ENCODE results near the gene PTGFRN. TPM values are rescaled to one million over a fixed set of nuclear protein-coding genes. Genes with fewer than 3 reads are reported as not detected.

Gene PTGFRN
- total and polyA plus RNA-seq, 12 donors, result 21.2 to 318 (median 170) TPM

DNA sequence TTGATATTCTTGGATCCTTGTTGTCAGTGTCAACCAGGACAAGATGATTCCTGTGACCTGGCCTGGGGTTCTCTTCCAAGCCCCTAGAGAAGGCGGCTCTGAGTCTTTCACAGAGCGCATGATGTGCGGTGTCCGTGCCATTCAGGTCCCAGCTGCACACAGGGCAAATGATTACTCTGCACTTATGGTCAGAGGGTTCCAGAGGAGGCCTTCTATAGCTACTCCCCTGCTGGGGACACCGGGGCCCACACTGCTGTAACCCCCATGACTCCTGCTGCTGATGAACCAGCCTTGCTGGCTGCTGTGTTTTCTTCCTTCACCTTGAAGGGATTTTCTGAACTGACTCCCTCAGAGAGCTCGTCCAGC is 1.5 kb downstream of the PTGFRN start:
- H3K4me1 ChIP-seq, result peaks cover 4 to 63% (median 35%) of the 10 kb centered on the region in 9 donors
- no peaks in the 10 kb centered on the region for H3K9me3 ChIP-seq
- DNase-seq (no peak), ATAC-seq (peak in 4 of 8 donors; percentile 13 to 22 (median 18))
- 63 to 69% methylated on average over 6 of the region's 6 CpGs for WGBS, 2 donors
- peaks cover 0 to 38% (median 0%) of the 10 kb centered on the region in 7 donors for H3K27me3 ChIP-seq
- peak overlapping the region in 9 of 10 donors; percentile 6 to 86 (median 82) for H3K4me3 ChIP-seq
- peak overlapping the region in 9 of 10 donors; percentile 34 to 97 (median 93) for H3K27ac ChIP-seq
- H3K36me3 ChIP-seq, result no peaks in the 10 kb centered on the region
- TF ChIP-seq, protein P1, sequence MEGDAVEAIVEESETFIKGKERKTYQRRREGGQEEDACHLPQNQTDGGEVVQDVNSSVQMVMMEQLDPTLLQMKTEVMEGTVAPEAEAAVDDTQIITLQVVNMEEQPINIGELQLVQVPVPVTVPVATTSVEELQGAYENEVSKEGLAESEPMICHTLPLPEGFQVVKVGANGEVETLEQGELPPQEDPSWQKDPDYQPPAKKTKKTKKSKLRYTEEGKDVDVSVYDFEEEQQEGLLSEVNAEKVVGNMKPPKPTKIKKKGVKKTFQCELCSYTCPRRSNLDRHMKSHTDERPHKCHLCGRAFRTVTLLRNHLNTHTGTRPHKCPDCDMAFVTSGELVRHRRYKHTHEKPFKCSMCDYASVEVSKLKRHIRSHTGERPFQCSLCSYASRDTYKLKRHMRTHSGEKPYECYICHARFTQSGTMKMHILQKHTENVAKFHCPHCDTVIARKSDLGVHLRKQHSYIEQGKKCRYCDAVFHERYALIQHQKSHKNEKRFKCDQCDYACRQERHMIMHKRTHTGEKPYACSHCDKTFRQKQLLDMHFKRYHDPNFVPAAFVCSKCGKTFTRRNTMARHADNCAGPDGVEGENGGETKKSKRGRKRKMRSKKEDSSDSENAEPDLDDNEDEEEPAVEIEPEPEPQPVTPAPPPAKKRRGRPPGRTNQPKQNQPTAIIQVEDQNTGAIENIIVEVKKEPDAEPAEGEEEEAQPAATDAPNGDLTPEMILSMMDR (IDR thresholded peaks at IDR 0.05), result no peak
- intact Hi-C loops (cut with DNase I), result loop anchor here in 5 of 10 donors (5.0 to 10.0 kb wide), 4 partner anchors 41 to 144 kb away; no protein-coding TSS in a partner anchor

DNA sequence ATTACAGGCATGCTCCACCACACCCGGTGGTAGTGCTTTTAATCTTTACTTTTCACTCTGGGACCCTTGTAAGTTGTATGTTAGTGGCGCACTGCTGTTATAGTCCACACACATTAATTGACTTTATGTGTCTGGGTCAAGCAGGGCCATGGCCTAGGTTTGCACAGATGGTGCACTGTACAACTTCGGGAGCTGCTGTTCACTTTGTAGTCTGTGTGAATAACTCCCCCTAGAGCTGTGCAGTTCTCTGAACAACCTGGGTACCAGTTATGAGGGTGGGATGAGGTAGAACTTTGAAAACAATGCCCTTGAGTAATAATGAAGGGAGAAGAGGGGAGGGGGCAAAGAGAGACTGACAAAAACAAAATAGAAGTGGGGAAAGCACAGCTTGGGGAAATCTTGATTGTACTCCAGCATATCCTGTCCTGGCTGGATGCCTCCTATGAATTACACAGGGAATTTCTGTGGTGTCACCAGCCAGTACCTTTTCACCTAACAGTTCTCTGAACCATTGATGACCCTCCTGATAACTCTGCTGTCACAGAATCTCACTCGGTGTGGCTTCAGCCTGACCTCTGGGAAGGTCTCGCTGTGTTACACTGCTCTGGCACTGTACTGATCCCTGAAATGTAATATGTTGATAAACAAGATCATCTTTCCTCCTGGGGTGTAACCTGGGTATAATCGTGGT is 2.2 kb downstream of the PTGFRN start:
- Histone ChIP-seq H3K36me3 (no peaks in the 10 kb centered on the region), H3K4me3 (peak overlapping the region in 6 of 10 donors; percentile 75 to 86 (median 84)), H3K27ac (peak overlapping the region in 8 of 10 donors; percentile 34 to 97 (median 94)), H3K4me1 (peaks cover 5 to 71% (median 43%) of the 10 kb centered on the region in 9 donors), H3K27me3 (peaks cover 0 to 38% (median 0%) of the 10 kb centered on the region in 7 donors), H3K9me3 (no peaks in the 10 kb centered on the region)
- TF ChIP-seq, protein P1 (IDR thresholded peaks at IDR 0.05), result no peak
- intact Hi-C loops (cut with DNase I), result loop anchor here in 5 of 10 donors (5.0 to 10.0 kb wide), 4 partner anchors 40 to 143 kb away; no protein-coding TSS in a partner anchor
- ATAC-seq (peak in 1 of 8 donors; percentile 17), DNase-seq (no peak)
- 65 to 71% methylated on average over 6 of the region's 6 CpGs for WGBS, 2 donors

DNA sequence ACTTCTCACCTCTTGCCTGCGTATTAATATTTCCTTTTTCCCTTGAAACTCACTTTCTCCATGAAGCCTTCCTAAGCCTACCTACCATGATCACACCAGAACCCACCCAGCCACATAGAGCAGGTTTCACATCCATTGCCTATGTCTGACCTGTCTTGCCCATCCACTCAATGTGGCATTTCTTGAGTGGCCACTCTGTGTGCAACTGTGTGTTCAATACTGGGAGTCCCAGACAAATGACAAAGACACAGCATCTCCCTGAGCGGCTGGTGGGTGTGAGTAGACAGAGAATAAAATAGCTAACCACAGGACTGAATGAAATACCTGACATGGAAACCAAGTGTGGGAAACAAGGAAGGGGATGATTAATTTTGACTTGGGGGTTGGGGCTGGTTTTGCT is 3.1 kb downstream of the PTGFRN start:
- intact Hi-C loops (cut with DNase I), result loop anchor here in 5 of 10 donors (5.0 to 10.0 kb wide), 4 partner anchors 39 to 142 kb away; no protein-coding TSS in a partner anchor
- no peaks in the 10 kb centered on the region for H3K9me3 ChIP-seq
- ATAC-seq (no peak), DNase-seq (no peak)
- H3K27me3 ChIP-seq, result peaks cover 0 to 38% (median 0%) of the 10 kb centered on the region in 7 donors
- TF ChIP-seq, protein P1 (IDR thresholded peaks at IDR 0.05), result no peak
- no peaks in the 10 kb centered on the region for H3K36me3 ChIP-seq
- peak overlapping the region in 3 of 10 donors; percentile 83 to 86 (median 85) for H3K4me3 ChIP-seq
- H3K27ac ChIP-seq, result peak overlapping the region in 4 of 10 donors; percentile 42 to 97 (median 94)
- WGBS, 2 donors, result 96 to 97% methylated on average over 2 of the region's 2 CpGs
- H3K4me1 ChIP-seq, result peaks cover 9 to 80% (median 52%) of the 10 kb centered on the region in 9 donors

DNA sequence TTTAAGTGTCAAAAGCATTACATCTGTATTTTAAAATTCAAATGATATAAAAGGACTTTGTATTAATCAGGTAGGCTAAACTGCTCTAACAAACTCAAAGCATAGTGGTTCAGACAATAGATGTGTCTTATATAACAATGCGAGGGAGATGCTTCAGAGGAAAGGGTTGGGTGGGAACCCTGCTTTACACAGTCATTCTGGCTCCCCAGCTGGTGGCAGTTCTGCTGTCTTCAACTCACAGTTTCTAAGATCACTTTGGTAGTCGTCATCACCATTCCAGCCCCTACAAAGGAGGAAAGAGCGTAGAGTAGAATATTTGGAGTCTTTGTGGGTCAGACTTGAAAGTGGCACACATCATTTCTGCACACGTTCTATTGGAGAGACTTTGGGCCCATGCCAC is 4.2 kb downstream of the PTGFRN start:
- TF ChIP-seq, protein P1 (IDR thresholded peaks at IDR 0.05), result no peak
- H3K36me3 ChIP-seq, result no peaks in the 10 kb centered on the region
- H3K4me3 ChIP-seq, result no peak overlapping the region
- WGBS, 2 donors, result 79% methylated on average over 4 of the region's 4 CpGs
- H3K4me1 ChIP-seq, result peaks cover 9 to 89% (median 49%) of the 10 kb centered on the region in 9 donors
- ATAC-seq (no peak), DNase-seq (no peak)
- intact Hi-C loops (cut with DNase I), result loop anchor here in 5 of 10 donors (5.0 to 10.0 kb wide), 4 partner anchors 38 to 141 kb away; no protein-coding TSS in a partner anchor
- H3K27me3 ChIP-seq, result peaks cover 0 to 35% (median 0%) of the 10 kb centered on the region in 7 donors
- H3K9me3 ChIP-seq, result no peaks in the 10 kb centered on the region
- peak overlapping the region in 8 of 10 donors; percentile 26 to 97 (median 86) for H3K27ac ChIP-seq
